ENCODE results near the gene LMO1. TPM values are rescaled to one million over a fixed set of nuclear protein-coding genes. Genes with fewer than 3 reads are reported as not detected.

The LMO1 gene
- total RNA-seq, result not detected

- H3K9me3 Mint-ChIP-seq (ENCODE audit: low read depth), result no peaks in the 10 kb centered on the region
- no peak within 1 kb of the TSS for H3K4me3 Mint-ChIP-seq
- DNase-seq (peak; percentile 77), ATAC-seq (peak; percentile 84)
- H3K27ac Mint-ChIP-seq, result peak within 1 kb of the TSS; percentile 56
- peaks cover 12% of the 10 kb centered on the region for H3K4me1 Mint-ChIP-seq
- H3K27me3 Mint-ChIP-seq, result peaks cover 84% of the 10 kb centered on the region
- CTCF ChIA-PET, result interaction anchor here (0.6 to 3.3 kb wide), 31 partner anchors 10 to 547 kb away, joined by 3 to 19 read pairs (median 5); a partner anchor contains a TSS
- H3K36me3 Mint-ChIP-seq, result no peaks in the 10 kb centered on the region
These were observed at the start of gene LMO1 for GRCh38 chr11:8263769-8264410. Gene LMO1, minus strand, starts transcription at chr11:8263878. Its CDS starts 516 bp downstream, at chr11:8263362.

GRCh38 chr11:8312986-8313385 lies 49.3 kb upstream of the LMO1 start:
- peaks cover 8% of the 10 kb centered on the region for H3K27me3 Mint-ChIP-seq
- H3K9me3 Mint-ChIP-seq (ENCODE audit: low read depth), result no peaks in the 10 kb centered on the region
- no peak overlapping the region for H3K27ac Mint-ChIP-seq
- CTCF ChIA-PET, result no interaction called here
- ATAC-seq (no peak), DNase-seq (no peak)
- H3K36me3 Mint-ChIP-seq, result no peaks in the 10 kb centered on the region
- H3K4me3 Mint-ChIP-seq, result no peak overlapping the region
- H3K4me1 Mint-ChIP-seq, result peaks cover 8% of the 10 kb centered on the region

- CTCF ChIA-PET, result no interaction called here
- peaks cover 9% of the 10 kb centered on the region for H3K27me3 Mint-ChIP-seq
- ATAC-seq, result no peak
- peaks cover 8% of the 10 kb centered on the region for H3K4me1 Mint-ChIP-seq
- H3K27ac Mint-ChIP-seq, result no peak overlapping the region
- H3K36me3 Mint-ChIP-seq, result no peaks in the 10 kb centered on the region
- DNase-seq, result no peak
- H3K4me3 Mint-ChIP-seq, result no peak overlapping the region
- no peaks in the 10 kb centered on the region for H3K9me3 Mint-ChIP-seq (ENCODE audit: low read depth)
These were observed 47.7 kb upstream of the LMO1 start for GRCh38 chr11:8311366-8311765.

GRCh38 chr11:8310743-8311298 lies 47.1 kb upstream of the LMO1 start:
- CTCF ChIA-PET, result no interaction called here
- Mint-ChIP-seq H3K36me3 (no peaks in the 10 kb centered on the region), H3K4me3 (no peak overlapping the region), H3K4me1 (peaks cover 8% of the 10 kb centered on the region), H3K27ac (no peak overlapping the region), H3K27me3 (peaks cover 9% of the 10 kb centered on the region), H3K9me3 (ENCODE audit: low read depth) (no peaks in the 10 kb centered on the region)
- DNase-seq, result no peak
- ATAC-seq, result no peak

GRCh38 chr11:8309862-8310261 lies 46.2 kb upstream of the LMO1 start:
- ATAC-seq, result no peak
- H3K36me3 Mint-ChIP-seq, result no peaks in the 10 kb centered on the region
- peaks cover 8% of the 10 kb centered on the region for H3K4me1 Mint-ChIP-seq
- CTCF ChIA-PET, result no interaction called here
- peaks cover 11% of the 10 kb centered on the region for H3K27me3 Mint-ChIP-seq
- no peak overlapping the region for H3K4me3 Mint-ChIP-seq
- H3K27ac Mint-ChIP-seq, result no peak overlapping the region
- no peak for DNase-seq
- H3K9me3 Mint-ChIP-seq (ENCODE audit: low read depth), result peaks cover under 1% of the 10 kb centered on the region

- CTCF ChIA-PET, result no interaction called here
- no peak overlapping the region for H3K4me3 Mint-ChIP-seq
- peaks cover 14% of the 10 kb centered on the region for H3K27me3 Mint-ChIP-seq
- peaks cover 8% of the 10 kb centered on the region for H3K4me1 Mint-ChIP-seq
- ATAC-seq (no peak), DNase-seq (no peak)
- H3K27ac Mint-ChIP-seq, result no peak overlapping the region
- no peaks in the 10 kb centered on the region for H3K36me3 Mint-ChIP-seq
- H3K9me3 Mint-ChIP-seq (ENCODE audit: low read depth), result peaks cover 5% of the 10 kb centered on the region
These were observed 45.6 kb upstream of the LMO1 start for GRCh38 chr11:8309311-8309710.

- H3K4me1 Mint-ChIP-seq, result peaks cover 8% of the 10 kb centered on the region
- H3K9me3 Mint-ChIP-seq (ENCODE audit: low read depth), result peaks cover 9% of the 10 kb centered on the region
- no peaks in the 10 kb centered on the region for H3K36me3 Mint-ChIP-seq
- no peak overlapping the region for H3K27ac Mint-ChIP-seq
- H3K27me3 Mint-ChIP-seq, result peaks cover 19% of the 10 kb centered on the region
- H3K4me3 Mint-ChIP-seq, result no peak overlapping the region
- ATAC-seq (no peak), DNase-seq (no peak)
- CTCF ChIA-PET, result no interaction called here
These were observed 43.9 kb upstream of the LMO1 start for GRCh38 chr11:8307601-8308000.

- H3K9me3 Mint-ChIP-seq (ENCODE audit: low read depth), result peaks cover 10% of the 10 kb centered on the region
- no peak for DNase-seq
- CTCF ChIA-PET, result no interaction called here
- peaks cover 10% of the 10 kb centered on the region for H3K27me3 Mint-ChIP-seq
- H3K4me3 Mint-ChIP-seq, result no peak overlapping the region
- H3K36me3 Mint-ChIP-seq, result no peaks in the 10 kb centered on the region
- H3K4me1 Mint-ChIP-seq, result no peaks in the 10 kb centered on the region
- H3K27ac Mint-ChIP-seq, result no peak overlapping the region
- no peak for ATAC-seq
These were observed 37.9 kb upstream of the LMO1 start for GRCh38 chr11:8301622-8302021.

GRCh38 chr11:8298801-8299786 lies 35.4 kb upstream of the LMO1 start:
- DNase-seq (no peak), ATAC-seq (no peak)
- CTCF ChIA-PET, result no interaction called here
- no peak overlapping the region for H3K4me3 Mint-ChIP-seq
- H3K36me3 Mint-ChIP-seq, result no peaks in the 10 kb centered on the region
- H3K4me1 Mint-ChIP-seq, result no peaks in the 10 kb centered on the region
- H3K9me3 Mint-ChIP-seq (ENCODE audit: low read depth), result peaks cover 5% of the 10 kb centered on the region
- H3K27me3 Mint-ChIP-seq, result peaks cover 5% of the 10 kb centered on the region
- H3K27ac Mint-ChIP-seq, result no peak overlapping the region

GRCh38 chr11:8297781-8298440 lies 34.2 kb upstream of the LMO1 start:
- CTCF ChIA-PET, result no interaction called here
- no peak overlapping the region for H3K4me3 Mint-ChIP-seq

GRCh38 chr11:8296872-8297271 lies 33.2 kb upstream of the LMO1 start:
- peak; percentile 22 for DNase-seq
- CTCF ChIA-PET, result interaction anchor here (1.1 kb wide), 1 partner anchor 33 kb away, joined by 3 read pairs; the partner anchor contains the start of gene LMO1
- Mint-ChIP-seq H3K27ac (no peak overlapping the region), H3K4me1 (no peaks in the 10 kb centered on the region), H3K9me3 (ENCODE audit: low read depth) (no peaks in the 10 kb centered on the region), H3K27me3 (no peaks in the 10 kb centered on the region), H3K4me3 (no peak overlapping the region), H3K36me3 (no peaks in the 10 kb centered on the region)
- ATAC-seq, result no peak

More at GRCh38 chr11:8297781-8298440, 34.2 kb upstream of the LMO1 start:
- Mint-ChIP-seq H3K27me3 (peaks cover 4% of the 10 kb centered on the region), H3K27ac (no peak overlapping the region), H3K36me3 (no peaks in the 10 kb centered on the region), H3K9me3 (ENCODE audit: low read depth) (peaks cover 4% of the 10 kb centered on the region), H3K4me1 (no peaks in the 10 kb centered on the region)
- ATAC-seq, result no peak
- DNase-seq, result no peak

GRCh38 chr11:8296038-8296649 lies 32.5 kb upstream of the LMO1 start:
- Mint-ChIP-seq H3K9me3 (ENCODE audit: low read depth) (no peaks in the 10 kb centered on the region), H3K27ac (no peak overlapping the region), H3K27me3 (no peaks in the 10 kb centered on the region), H3K4me1 (no peaks in the 10 kb centered on the region), H3K4me3 (no peak overlapping the region), H3K36me3 (no peaks in the 10 kb centered on the region)
- CTCF ChIA-PET, result interaction anchor here (1.1 kb wide), 1 partner anchor 32 kb away, joined by 3 read pairs; the partner anchor contains the start of gene LMO1
- no peak for ATAC-seq
- DNase-seq, result no peak

Measured in activated CD8-positive, alpha-beta memory T cell treated with anti-CD3 and anti-CD28 coated beads, Interleukin-2, amount 10 ng/mL, durations not matched to agents 7 days and 5 days (primary cell).